H9 (cell line): ENCODE data around the gene AFF2. TPM values are rescaled to one million over a fixed set of nuclear protein-coding genes. Genes with fewer than 3 reads are reported as not detected.

Experiments used
- DNase-seq: peaks from one replicate; pipeline ENCODE4 v3.0.0-alpha.2; 2017
- H2AFZ ChIP-seq: one replicate; pipeline ENCODE4 v1.6.1; 2013; ENCODE audit warnings: mild to moderate bottlenecking, low read length, control low read depth, moderate library complexity
- H2AK5ac ChIP-seq: 2 replicates; pipeline ENCODE4 v1.6.1; 2013; ENCODE audit warnings: low read length, control low read depth, mixed read lengths; ENCODE audit not compliant: insufficient read length
- H2BK120ac ChIP-seq: one replicate; pipeline ENCODE4 v1.6.1; 2013; ENCODE audit warnings: low read depth, mild to moderate bottlenecking, low read length, control low read depth, inconsistent platforms; ENCODE audit not compliant: poor library complexity, severe bottlenecking
- H2BK12ac ChIP-seq: 2 replicates; pipeline ENCODE4 v1.6.1; 2013; ENCODE audit warnings: low read length, control low read depth, mixed read lengths, low read depth; ENCODE audit not compliant: insufficient read length
- H2BK15ac ChIP-seq: 2 replicates; pipeline ENCODE4 v1.6.1; 2013; ENCODE audit warnings: low read depth, low read length, control low read depth
- H2BK20ac ChIP-seq: one replicate; pipeline ENCODE4 v1.6.1; 2013; ENCODE audit warnings: low read depth, mild to moderate bottlenecking, low read length, control low read depth, inconsistent platforms; ENCODE audit not compliant: poor library complexity, severe bottlenecking
- H2BK5ac ChIP-seq: 2 replicates; pipeline ENCODE4 v1.6.1; 2013; ENCODE audit warnings: low read length, control low read depth, mixed read lengths; ENCODE audit not compliant: insufficient read length
- H3K14ac ChIP-seq: 2 replicates; pipeline ENCODE4 v1.6.1; 2013; ENCODE audit warnings: low read length, control low read depth; ENCODE audit not compliant: insufficient read depth
- H3K18ac ChIP-seq: 2 replicates; pipeline ENCODE4 v1.6.1; 2013; ENCODE audit warnings: low read depth, mild to moderate bottlenecking, mixed read lengths, low read length, control low read depth; ENCODE audit not compliant: insufficient read length
- H3K23ac ChIP-seq: 2 replicates; pipeline ENCODE4 v1.6.1; 2013; ENCODE audit warnings: low read length, control low read depth, mixed read lengths, low read depth; ENCODE audit not compliant: insufficient read length
- H3K23me2 ChIP-seq: 2 replicates; pipeline ENCODE4 v1.6.1; 2013; ENCODE audit warnings: low read depth, mild to moderate bottlenecking, mixed read lengths, low read length, control low read depth; ENCODE audit not compliant: insufficient read length, poor library complexity, severe bottlenecking
- H3K27ac ChIP-seq: 2 replicates; pipeline ENCODE4 v1.5.1; 2013; ENCODE audit warnings: low read length, control low read depth, mixed read lengths, low read depth; ENCODE audit not compliant: insufficient read length
- H3K27me3 ChIP-seq: 2 replicates; pipeline ENCODE4 v1.6.1; 2013; ENCODE audit warnings: low read length, control low read depth, inconsistent platforms; ENCODE audit not compliant: insufficient read depth
- H3K4ac ChIP-seq: 2 replicates; pipeline ENCODE4 v1.6.1; 2013; ENCODE audit warnings: low read depth, mild to moderate bottlenecking, control low read depth, inconsistent platforms, low read length, moderate library complexity
- H3K4me1 ChIP-seq: 2 replicates; pipeline ENCODE4 v1.6.1; 2013; ENCODE audit warnings: low read length, control low read depth, inconsistent platforms; ENCODE audit not compliant: insufficient read depth
- H3K4me2 ChIP-seq: 2 replicates; pipeline ENCODE4 v1.6.1; 2013; ENCODE audit warnings: low read length, control low read depth, mixed read lengths; ENCODE audit not compliant: insufficient read length, insufficient read depth
- H3K56ac ChIP-seq: 2 replicates; pipeline ENCODE4 v1.6.1; 2013; ENCODE audit warnings: low read depth, mild to moderate bottlenecking, mixed read lengths, low read length, control low read depth; ENCODE audit not compliant: insufficient read length
- H3K79me1 ChIP-seq: 2 replicates; pipeline ENCODE4 v1.6.1; 2013; ENCODE audit warnings: low read depth, mild to moderate bottlenecking, moderate library complexity, low read length, control low read depth, inconsistent platforms; ENCODE audit not compliant: insufficient read depth, poor library complexity, severe bottlenecking
- H3K79me2 ChIP-seq: 2 replicates; pipeline ENCODE4 v1.6.1; 2013; ENCODE audit warnings: low read length, control low read depth, inconsistent platforms; ENCODE audit not compliant: insufficient read depth
- H3K9ac ChIP-seq: 2 replicates; pipeline ENCODE4 v1.6.1; 2013; ENCODE audit warnings: low read length, control low read depth, mixed read lengths; ENCODE audit not compliant: insufficient read length; ENCODE audit errors: extremely low read depth
- H3K9me3 ChIP-seq: one replicate; pipeline ENCODE4 v1.6.1; 2013; ENCODE audit warnings: low read depth, low read length, inconsistent platforms; ENCODE audit not compliant: control insufficient read depth
- H3T11ph ChIP-seq: one replicate; pipeline ENCODE4 v1.6.1; 2013; ENCODE audit warnings: mild to moderate bottlenecking, low read length, control low read depth, inconsistent platforms
- H4K20me1 ChIP-seq: one replicate; pipeline ENCODE4 v1.6.1; 2013; ENCODE audit not compliant: control insufficient read depth, insufficient read length, insufficient read depth
- H4K5ac ChIP-seq: 2 replicates; pipeline ENCODE4 v1.6.1; 2013; ENCODE audit warnings: low read depth, mild to moderate bottlenecking, mixed read lengths, low read length, control low read depth; ENCODE audit not compliant: insufficient read length
- H4K8ac ChIP-seq: replicated peaks from 2 replicates; pipeline ENCODE4 v1.6.1; 2013; ENCODE audit warnings: low read length, control low read depth, mixed read lengths, low read depth; ENCODE audit not compliant: insufficient read length
- H4K91ac ChIP-seq: 2 replicates; pipeline ENCODE4 v1.6.1; 2013; ENCODE audit warnings: low read depth, mild to moderate bottlenecking, moderate library complexity, mixed read lengths, low read length, control low read depth; ENCODE audit not compliant: insufficient read length
- H3K27ac Mint-ChIP-seq, 3 experiments: 2 replicates in 2 of 3; 3 replicates in 1 of 3; pipeline ENCODE4 v1.8.0; 2020 to 2021; ENCODE audit warnings: mixed read lengths in 3 of 3, mild to moderate bottlenecking in 1 of 3, moderate library complexity in 1 of 3
- H3K27me3 Mint-ChIP-seq: 2 replicates; pipeline ENCODE4 v1.8.0; 2021; ENCODE audit warnings: low read depth, mild to moderate bottlenecking, moderate library complexity, mixed read lengths
- H3K36me3 Mint-ChIP-seq, 3 experiments: 2 replicates in 2 of 3; 3 replicates in 1 of 3; pipeline ENCODE4 v1.8.0; 2020 to 2021; ENCODE audit warnings: low read depth in 3 of 3, mixed read lengths in 3 of 3; ENCODE audit not compliant: insufficient read depth in 1 of 3
- H3K4me1 Mint-ChIP-seq, 2 experiments: 2 replicates each; pipeline ENCODE4 v1.8.0; 2020; ENCODE audit warnings: mixed read lengths in 2 of 2
- H3K4me3 Mint-ChIP-seq, 2 experiments: 2 replicates in 1 of 2; 3 replicates in 1 of 2; pipeline ENCODE4 v1.8.0; 2020 to 2021; ENCODE audit warnings: mild to moderate bottlenecking in 2 of 2, mixed read lengths in 2 of 2, moderate library complexity in 1 of 2
- H3K9me3 Mint-ChIP-seq, 2 experiments: 2 replicates in 1 of 2; 3 replicates in 1 of 2; pipeline ENCODE4 v1.8.0; 2020; ENCODE audit warnings: mild to moderate bottlenecking in 2 of 2, mixed read lengths in 2 of 2, moderate library complexity in 1 of 2
- CTCF ChIP-seq: fragments of 200-600 bp; sonication (generic); conservative IDR thresholded peaks from 3 replicates; pipeline ENCODE4 v1.8.0; 2021; ENCODE audit warnings: antibody characterized with exemption, mild to moderate bottlenecking
- WGBS: extraction: QIAGEN DNeasy Blood & Tissue Kit; methylation state at CpG from one replicate; pipeline ENCODE4 v1.1.7; 2013; ENCODE audit warnings: missing lambda C conversion rate, low lambda C conversion rate, mixed read lengths; ENCODE audit not compliant: insufficient read length; ENCODE audit errors: extremely low coverage; 5-methylcytosine and 5-hydroxymethylcytosine counted together
- total RNA-seq: library from RNA; stranded (reverse); gene quantifications from 2 replicates; pipeline ENCODE4 v1.2.1, GENCODE V29; 2021

The AFF2 gene
- total RNA-seq, 1 experiment from 2014 or later: 14.6 TPM

GRCh38 chrX:148915474-148915873 lies 415.1 kb downstream of the AFF2 start:
- no peaks in the 10 kb centered on the region for H4K20me1 ChIP-seq
- no peak overlapping the region for H2AK5ac ChIP-seq
- Mint-ChIP-seq H3K9me3 (peaks cover 56 to 64% of the 10 kb centered on the region in 2 experiments), H3K27me3 (no peaks in the 10 kb centered on the region), H3K27ac (peak overlapping the region in 1 of 3 experiments; percentile 52; a peak in 1 of 7 replicates), H3K36me3 (peaks cover 0 to 2% (median 0%) of the 10 kb centered on the region in 3 experiments; a peak in 3 of 7 replicates), H3K4me1 (peaks cover 5% of the 10 kb centered on the region in 2 experiments; a peak in 3 of 4 replicates), H3K4me3 (no peak overlapping the region)
- no peak overlapping the region for H3K23ac ChIP-seq
- H2BK12ac ChIP-seq: no peak overlapping the region
- no peak overlapping the region for H3T11ph ChIP-seq
- no peak overlapping the region for H2BK20ac ChIP-seq
- H3K79me1 ChIP-seq: no peaks in the 10 kb centered on the region
- no peak for TF ChIP-seq CTCF
- no peaks in the 10 kb centered on the region for H3K79me2 ChIP-seq
- H2BK15ac ChIP-seq: no peak overlapping the region
- H3K23me2 ChIP-seq: no peaks in the 10 kb centered on the region
- H3K27me3 ChIP-seq: no peaks in the 10 kb centered on the region
- H3K4me1 ChIP-seq: no peaks in the 10 kb centered on the region
- H3K14ac ChIP-seq: no peak overlapping the region
- no peak overlapping the region for H3K18ac ChIP-seq
- H2AFZ ChIP-seq: no peak overlapping the region
- no peak for DNase-seq
- no peak overlapping the region for H2BK5ac ChIP-seq
- no peak overlapping the region for H4K91ac ChIP-seq
- H4K5ac ChIP-seq: no peak overlapping the region
- H3K4me2 ChIP-seq: no peak overlapping the region
- no peak overlapping the region for H4K8ac ChIP-seq
- no peak overlapping the region for H3K4ac ChIP-seq
- no peak overlapping the region for H3K9ac ChIP-seq
- no CpG with 5 or more reads among the region's 5 CpGs for WGBS
- H3K9me3 ChIP-seq: peaks cover 9% of the 10 kb centered on the region
- H2BK120ac ChIP-seq: no peak overlapping the region
- H3K56ac ChIP-seq: no peak overlapping the region
- no peak overlapping the region for H3K27ac ChIP-seq
